Coronary artery (tissue), 2 donors: ENCODE measurements around the gene ITGAX.

Experiments used
- DNase-seq: peaks from one replicate; pipeline ENCODE4 v3.0.0-alpha.2; 2017; ENCODE audit warnings: low spot score
- H3K27ac ChIP-seq, 2 donors: fragments of 200-600 bp; sonication (generic); one replicate each; pipeline ENCODE4 v1.5.1; 2016 to 2019
- H3K4me3 ChIP-seq: fragments of 200-600 bp; sonication (generic); 2 replicates; pipeline ENCODE4 v1.5.1; 2016; ENCODE audit warnings: mild to moderate bottlenecking, moderate library complexity
- CTCF ChIP-seq: fragments of 200-600 bp; sonication (generic); IDR thresholded peaks from one replicate; pipeline ENCODE4 v1.5.1; 2019; ENCODE audit warnings: antibody characterized with exemption

Gene ITGAX

GRCh38 chr16:31365131-31365865, 10.3 kb downstream of the ITGAX start:
- no peak overlapping the region for H3K27ac ChIP-seq

DNA sequence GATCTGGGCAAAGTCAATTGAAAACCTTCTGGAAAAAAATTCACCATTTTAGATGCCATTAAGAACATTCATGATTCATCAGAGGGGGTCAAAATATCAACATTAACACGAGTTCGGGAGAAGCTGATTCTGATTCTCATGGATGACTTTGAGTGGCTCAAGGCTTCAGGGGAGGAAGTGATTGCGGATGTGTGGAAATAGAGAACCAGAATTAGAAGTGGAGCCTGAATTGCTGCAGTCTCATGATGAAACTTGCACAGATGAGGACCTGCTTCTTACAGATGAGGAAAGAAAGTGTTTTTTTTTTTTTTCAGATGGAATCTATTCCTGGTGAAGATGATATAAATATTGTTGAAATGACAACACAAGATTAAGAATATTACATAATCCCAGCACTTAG, 12.9 kb downstream of the ITGAX start:
- TF ChIP-seq CTCF = no peak
- Histone ChIP-seq H3K4me3 (no peak overlapping the region), H3K27ac (no peak overlapping the region)
- no peak for DNase-seq

More at GRCh38 chr16:31365131-31365865, 10.3 kb downstream of the ITGAX start:
- no peak for TF ChIP-seq CTCF
- DNase-seq = no peak
- no peak overlapping the region for H3K4me3 ChIP-seq

DNA sequence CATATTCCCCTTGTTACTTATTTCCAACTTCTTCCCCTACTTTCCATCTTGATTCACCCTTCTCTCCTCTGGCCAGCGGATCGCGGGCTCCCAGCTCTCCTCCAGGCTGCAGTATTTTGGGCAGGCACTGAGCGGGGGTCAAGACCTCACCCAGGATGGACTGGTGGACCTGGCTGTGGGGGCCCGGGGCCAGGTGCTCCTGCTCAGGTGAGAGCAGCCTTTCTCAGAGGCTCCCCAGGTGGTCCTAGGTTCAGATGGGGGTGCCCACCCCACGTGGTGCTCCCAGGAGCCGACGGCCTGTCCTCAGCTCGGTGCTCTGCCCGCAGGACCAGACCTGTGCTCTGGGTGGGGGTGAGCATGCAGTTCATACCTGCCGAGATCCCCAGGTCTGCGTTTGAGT, 16.0 kb downstream of the ITGAX start:
- Histone ChIP-seq H3K27ac (no peak overlapping the region), H3K4me3 (no peak overlapping the region)
- TF ChIP-seq CTCF = no peak
- no peak for DNase-seq

DNA sequence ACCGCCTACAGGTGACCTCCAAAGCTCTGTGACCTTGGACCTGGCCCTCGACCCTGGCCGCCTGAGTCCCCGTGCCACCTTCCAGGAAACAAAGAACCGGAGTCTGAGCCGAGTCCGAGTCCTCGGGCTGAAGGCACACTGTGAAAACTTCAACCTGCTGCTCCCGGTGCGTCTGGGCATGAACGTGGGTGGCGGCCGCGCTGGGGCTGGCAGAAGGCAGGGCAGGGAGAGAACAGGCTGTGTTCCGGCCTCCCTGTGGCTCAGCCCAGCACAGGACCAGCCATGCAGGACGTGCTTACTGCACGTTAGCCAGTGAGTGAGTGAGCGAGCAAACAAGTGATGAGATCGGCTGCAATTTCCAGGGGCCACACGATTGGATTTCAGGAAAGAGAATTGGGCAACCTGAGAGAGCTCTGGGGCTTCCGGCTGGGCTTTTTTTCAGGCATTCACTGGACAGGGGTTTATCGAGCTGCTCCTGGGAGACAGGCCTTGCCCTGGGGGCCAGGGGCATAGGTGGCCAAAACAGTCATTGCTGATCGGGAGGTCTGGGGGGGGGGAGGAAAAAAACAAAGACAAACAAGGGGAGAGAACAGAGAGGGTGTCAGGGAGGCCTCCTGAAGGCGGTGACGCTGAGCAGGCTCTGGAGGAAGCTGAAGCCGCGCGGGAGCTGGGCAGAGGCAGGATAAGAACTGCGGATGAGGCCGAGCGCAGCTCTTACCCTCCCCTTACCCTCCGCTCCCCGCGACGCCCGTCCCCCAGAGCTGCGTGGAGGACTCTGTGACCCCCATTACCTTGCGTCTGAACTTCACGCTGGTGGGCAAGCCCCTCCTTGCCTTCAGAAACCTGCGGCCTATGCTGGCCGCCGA, 16.9 kb downstream of the ITGAX start:
- Histone ChIP-seq H3K27ac (no peak overlapping the region), H3K4me3 (no peak overlapping the region)
- DNase-seq = no peak
- no peak for TF ChIP-seq CTCF

- no peak for TF ChIP-seq CTCF
- H3K4me3 ChIP-seq = no peak overlapping the region
Observed at GRCh38 chr16:31373235-31373634, 18.3 kb downstream of the ITGAX start.

GRCh38 chr16:31375231-31375630, 20.3 kb downstream of the ITGAX start:
- no peak overlapping the region for H3K4me3 ChIP-seq
- DNase-seq = no peak
- no peak for TF ChIP-seq CTCF
- H3K27ac ChIP-seq = no peak overlapping the region

More at GRCh38 chr16:31373235-31373634, 18.3 kb downstream of the ITGAX start:
- no peak overlapping the region for H3K27ac ChIP-seq
- DNase-seq = no peak
